Nephron (organoid): ENCODE data around the gene MMP24OS.

Source experiments
- H3K27ac Mint-ChIP-seq, 3 experiments: 2 replicates each; pipeline ENCODE4 v1.8.0; 2020; ENCODE audit warnings: mixed read lengths in 3 of 3, mild to moderate bottlenecking in 2 of 3, moderate library complexity in 1 of 3
- H3K27me3 Mint-ChIP-seq: 2 replicates; pipeline ENCODE4 v1.8.0; 2021; ENCODE audit warnings: low read depth, mild to moderate bottlenecking, moderate library complexity, mixed read lengths
- H3K36me3 Mint-ChIP-seq: 2 replicates; pipeline ENCODE4 v1.8.0; 2020; ENCODE audit warnings: low read depth, mixed read lengths
- H3K4me1 Mint-ChIP-seq: 2 replicates; pipeline ENCODE4 v1.8.0; 2020; ENCODE audit warnings: mixed read lengths
- H3K4me3 Mint-ChIP-seq, 3 experiments: 2 replicates each; pipeline ENCODE4 v1.8.0; 2020; ENCODE audit warnings: mild to moderate bottlenecking in 3 of 3, mixed read lengths in 3 of 3, moderate library complexity in 2 of 3
- H3K9me3 Mint-ChIP-seq: 2 replicates; pipeline ENCODE4 v1.8.0; 2020; ENCODE audit warnings: mixed read lengths
- TF ChIP-seq, protein P1 (sequence below), 3 experiments: fragments of 200-600 bp; sonication (generic); IDR thresholded peaks; one replicate each; pipeline ENCODE4 v1.5.0; 2021; ENCODE audit warnings: antibody characterized with exemption in 3 of 3; ENCODE audit not compliant: unreplicated experiment in 3 of 3

The MMP24OS gene

GRCh38 chr20:35281506-35282101, 3.7 kb upstream of the MMP24OS start:
- H3K27ac Mint-ChIP-seq = no peak overlapping the region
- H3K9me3 Mint-ChIP-seq = no peaks in the 10 kb centered on the region
- peak overlapping the region; percentile 3 to 53 (median 50) for H3K4me3 Mint-ChIP-seq
- TF ChIP-seq, protein P1, sequence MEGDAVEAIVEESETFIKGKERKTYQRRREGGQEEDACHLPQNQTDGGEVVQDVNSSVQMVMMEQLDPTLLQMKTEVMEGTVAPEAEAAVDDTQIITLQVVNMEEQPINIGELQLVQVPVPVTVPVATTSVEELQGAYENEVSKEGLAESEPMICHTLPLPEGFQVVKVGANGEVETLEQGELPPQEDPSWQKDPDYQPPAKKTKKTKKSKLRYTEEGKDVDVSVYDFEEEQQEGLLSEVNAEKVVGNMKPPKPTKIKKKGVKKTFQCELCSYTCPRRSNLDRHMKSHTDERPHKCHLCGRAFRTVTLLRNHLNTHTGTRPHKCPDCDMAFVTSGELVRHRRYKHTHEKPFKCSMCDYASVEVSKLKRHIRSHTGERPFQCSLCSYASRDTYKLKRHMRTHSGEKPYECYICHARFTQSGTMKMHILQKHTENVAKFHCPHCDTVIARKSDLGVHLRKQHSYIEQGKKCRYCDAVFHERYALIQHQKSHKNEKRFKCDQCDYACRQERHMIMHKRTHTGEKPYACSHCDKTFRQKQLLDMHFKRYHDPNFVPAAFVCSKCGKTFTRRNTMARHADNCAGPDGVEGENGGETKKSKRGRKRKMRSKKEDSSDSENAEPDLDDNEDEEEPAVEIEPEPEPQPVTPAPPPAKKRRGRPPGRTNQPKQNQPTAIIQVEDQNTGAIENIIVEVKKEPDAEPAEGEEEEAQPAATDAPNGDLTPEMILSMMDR (IDR thresholded peaks at IDR 0.05; ENCODE audit: unreplicated experiment in 3 of 3) = no peak
- H3K4me1 Mint-ChIP-seq = peaks cover 25% of the 10 kb centered on the region
- H3K27me3 Mint-ChIP-seq = peaks cover 3% of the 10 kb centered on the region
- H3K36me3 Mint-ChIP-seq = peaks cover 35% of the 10 kb centered on the region

GRCh38 chr20:35280523-35280922, 2.6 kb upstream of the MMP24OS start:
- Mint-ChIP-seq H3K4me3 (peak overlapping the region; percentile 51 to 83 (median 74)), H3K27ac (peak overlapping the region; percentile 4 to 77 (median 42)), H3K27me3 (peaks cover 3% of the 10 kb centered on the region), H3K36me3 (peaks cover 35% of the 10 kb centered on the region), H3K9me3 (no peaks in the 10 kb centered on the region), H3K4me1 (peaks cover 17% of the 10 kb centered on the region)
- TF ChIP-seq, protein P1 (IDR thresholded peaks at IDR 0.05; ENCODE audit: unreplicated experiment in 3 of 3) = no peak

- Mint-ChIP-seq H3K4me1 (peaks cover 11% of the 10 kb centered on the region), H3K27me3 (peaks cover 3% of the 10 kb centered on the region), H3K9me3 (no peaks in the 10 kb centered on the region), H3K4me3 (peak overlapping the region; percentile 51 to 83 (median 74)), H3K27ac (peak overlapping the region; percentile 26 to 43 (median 42)), H3K36me3 (peaks cover 35% of the 10 kb centered on the region)
- TF ChIP-seq, protein P1 (IDR thresholded peaks at IDR 0.05; ENCODE audit: unreplicated experiment in 3 of 3) = no peak
Observed at GRCh38 chr20:35279533-35280174, 1.7 kb upstream of the MMP24OS start.

DNA sequence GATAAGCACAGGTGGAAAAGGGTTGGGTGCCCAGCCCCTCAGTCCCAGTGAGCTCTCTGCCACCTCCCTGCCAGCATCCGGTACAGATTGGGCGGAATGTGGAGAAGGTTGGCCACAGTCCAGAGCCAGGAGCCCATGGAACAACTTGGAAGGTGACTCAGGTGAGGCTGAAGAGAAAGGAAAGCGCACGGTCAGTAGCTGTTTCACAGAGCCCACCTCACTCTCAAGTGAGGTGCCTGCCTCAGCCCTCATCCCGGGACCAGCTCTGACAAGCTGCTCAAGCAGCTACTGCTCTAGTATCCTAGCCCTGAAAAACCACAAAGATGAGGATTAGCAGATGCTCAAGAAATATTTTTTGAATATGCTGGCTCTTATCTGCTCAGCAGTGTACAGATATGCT, 1.1 kb upstream of the MMP24OS start:
- Mint-ChIP-seq H3K27me3 (peaks cover 3% of the 10 kb centered on the region), H3K27ac (peak overlapping the region in 2 of 3 experiments; percentile 62 to 84), H3K36me3 (peaks cover 35% of the 10 kb centered on the region), H3K4me1 (peaks cover 9% of the 10 kb centered on the region), H3K9me3 (no peaks in the 10 kb centered on the region), H3K4me3 (peak overlapping the region; percentile 51 to 83 (median 74))
- TF ChIP-seq, protein P1 (IDR thresholded peaks at IDR 0.05; ENCODE audit: unreplicated experiment in 3 of 3) = no peak

- no peaks in the 10 kb centered on the region for H3K4me1 Mint-ChIP-seq
- H3K4me3 Mint-ChIP-seq = peak overlapping the region; percentile 96 to 97 (median 96)
- peaks cover 32% of the 10 kb centered on the region for H3K36me3 Mint-ChIP-seq
- H3K27ac Mint-ChIP-seq = peak overlapping the region; percentile 93 to 96 (median 94)
- H3K9me3 Mint-ChIP-seq = no peaks in the 10 kb centered on the region
- peaks cover 6% of the 10 kb centered on the region for H3K27me3 Mint-ChIP-seq
- TF ChIP-seq, protein P1 (IDR thresholded peaks at IDR 0.05; ENCODE audit: unreplicated experiment in 3 of 3) = no peak
Observed at GRCh38 chr20:35277127-35277526, 795 bp downstream of the MMP24OS start.
